Measurements from ENCODE around the gene BPIFA3.

BPIFA3 gene

GRCh38 chr20:33191955-33192354 lies 25.2 kb upstream of the BPIFA3 start:
- no peak overlapping the region for H3K4me3 ChIP-seq (ENCODE audit: severe bottlenecking)
- ATAC-seq (ENCODE audit: low read depth), result no peak
- H3K27ac ChIP-seq (ENCODE audit: poor library complexity, severe bottlenecking), result no peak overlapping the region
- H3K27me3 ChIP-seq (ENCODE audit: insufficient read depth, poor library complexity, severe bottlenecking), result peaks cover 3% of the 10 kb centered on the region
- H3K36me3 ChIP-seq (ENCODE audit: low read depth), result no peaks in the 10 kb centered on the region
- H3K4me1 ChIP-seq (ENCODE audit: insufficient read depth, poor library complexity, severe bottlenecking), result no peaks in the 10 kb centered on the region
- H3K9me3 ChIP-seq (ENCODE audit: severe bottlenecking), result no peaks in the 10 kb centered on the region
- TF ChIP-seq CTCF (IDR thresholded peaks at IDR 0.05; ENCODE audit: poor library complexity, severe bottlenecking), result no peak
- DNase-seq (ENCODE audit: low spot score), result no peak

GRCh38 chr20:33192912-33193501 lies 24.1 kb upstream of the BPIFA3 start:
- Histone ChIP-seq H3K36me3 (ENCODE audit: low read depth) (no peaks in the 10 kb centered on the region), H3K27ac (ENCODE audit: poor library complexity, severe bottlenecking) (no peak overlapping the region), H3K27me3 (ENCODE audit: insufficient read depth, poor library complexity, severe bottlenecking) (peaks cover 3% of the 10 kb centered on the region), H3K4me1 (ENCODE audit: insufficient read depth, poor library complexity, severe bottlenecking) (no peaks in the 10 kb centered on the region), H3K4me3 (ENCODE audit: severe bottlenecking) (no peak overlapping the region), H3K9me3 (ENCODE audit: severe bottlenecking) (no peaks in the 10 kb centered on the region)
- no peak for ATAC-seq (ENCODE audit: low read depth)
- DNase-seq (ENCODE audit: low spot score), result no peak
- TF ChIP-seq CTCF (IDR thresholded peaks at IDR 0.05; ENCODE audit: poor library complexity, severe bottlenecking), result no peak

- H3K9me3 ChIP-seq (ENCODE audit: severe bottlenecking), result no peaks in the 10 kb centered on the region
- no peak overlapping the region for H3K4me3 ChIP-seq (ENCODE audit: severe bottlenecking)
- H3K27ac ChIP-seq (ENCODE audit: poor library complexity, severe bottlenecking), result no peak overlapping the region
- no peaks in the 10 kb centered on the region for H3K4me1 ChIP-seq (ENCODE audit: insufficient read depth, poor library complexity, severe bottlenecking)
- no peak for TF ChIP-seq CTCF (IDR thresholded peaks at IDR 0.05; ENCODE audit: poor library complexity, severe bottlenecking)
- no peak for DNase-seq (ENCODE audit: low spot score)
- H3K27me3 ChIP-seq (ENCODE audit: insufficient read depth, poor library complexity, severe bottlenecking), result peaks cover 26% of the 10 kb centered on the region
- ATAC-seq (ENCODE audit: low read depth), result no peak
- no peaks in the 10 kb centered on the region for H3K36me3 ChIP-seq (ENCODE audit: low read depth)
Measured at GRCh38 chr20:33199026-33199425, 18.1 kb upstream of the BPIFA3 start.

GRCh38 chr20:33202451-33202850 lies 14.7 kb upstream of the BPIFA3 start:
- TF ChIP-seq CTCF (IDR thresholded peaks at IDR 0.05; ENCODE audit: poor library complexity, severe bottlenecking), result no peak

GRCh38 chr20:33203444-33203843 lies 13.7 kb upstream of the BPIFA3 start:
- Histone ChIP-seq H3K36me3 (ENCODE audit: low read depth) (no peaks in the 10 kb centered on the region), H3K9me3 (ENCODE audit: severe bottlenecking) (no peaks in the 10 kb centered on the region), H3K4me1 (ENCODE audit: insufficient read depth, poor library complexity, severe bottlenecking) (no peaks in the 10 kb centered on the region), H3K27ac (ENCODE audit: poor library complexity, severe bottlenecking) (no peak overlapping the region), H3K27me3 (ENCODE audit: insufficient read depth, poor library complexity, severe bottlenecking) (peaks cover 42% of the 10 kb centered on the region), H3K4me3 (ENCODE audit: severe bottlenecking) (no peak overlapping the region)
- no peak for DNase-seq (ENCODE audit: low spot score)
- no peak for ATAC-seq (ENCODE audit: low read depth)
- TF ChIP-seq CTCF (IDR thresholded peaks at IDR 0.05; ENCODE audit: poor library complexity, severe bottlenecking), result no peak

More at GRCh38 chr20:33202451-33202850, 14.7 kb upstream of the BPIFA3 start:
- Histone ChIP-seq H3K9me3 (ENCODE audit: severe bottlenecking) (no peaks in the 10 kb centered on the region), H3K27me3 (ENCODE audit: insufficient read depth, poor library complexity, severe bottlenecking) (peaks cover 42% of the 10 kb centered on the region), H3K4me3 (ENCODE audit: severe bottlenecking) (no peak overlapping the region), H3K27ac (ENCODE audit: poor library complexity, severe bottlenecking) (no peak overlapping the region), H3K4me1 (ENCODE audit: insufficient read depth, poor library complexity, severe bottlenecking) (no peaks in the 10 kb centered on the region), H3K36me3 (ENCODE audit: low read depth) (no peaks in the 10 kb centered on the region)
- no peak for ATAC-seq (ENCODE audit: low read depth)
- no peak for DNase-seq (ENCODE audit: low spot score)
